Ovary (tissue), 3 donors: ENCODE results near the gene COBL.

Experiments used
- POLR2A ChIP-seq: fragments of 450-650 bp; IDR thresholded peaks from one replicate; pipeline ENCODE4 v1.6.1; 2017; ENCODE audit warnings: antibody characterized with exemption, mild to moderate bottlenecking, moderate library complexity
- TF ChIP-seq, protein P1 (sequence below), 3 donors: fragments of 450-650 bp in 2 of 3; fragments of 200-600 bp in 1 of 3; IDR thresholded peaks; one replicate each; pipeline versions ENCODE4 v1.5.1 to v1.8.0; 2016 to 2022; ENCODE audit warnings: antibody characterized with exemption in 3 of 3, mild to moderate bottlenecking in 1 of 3
- donor health status: DM: no; HTN: no; CAD: no.

DNA sequence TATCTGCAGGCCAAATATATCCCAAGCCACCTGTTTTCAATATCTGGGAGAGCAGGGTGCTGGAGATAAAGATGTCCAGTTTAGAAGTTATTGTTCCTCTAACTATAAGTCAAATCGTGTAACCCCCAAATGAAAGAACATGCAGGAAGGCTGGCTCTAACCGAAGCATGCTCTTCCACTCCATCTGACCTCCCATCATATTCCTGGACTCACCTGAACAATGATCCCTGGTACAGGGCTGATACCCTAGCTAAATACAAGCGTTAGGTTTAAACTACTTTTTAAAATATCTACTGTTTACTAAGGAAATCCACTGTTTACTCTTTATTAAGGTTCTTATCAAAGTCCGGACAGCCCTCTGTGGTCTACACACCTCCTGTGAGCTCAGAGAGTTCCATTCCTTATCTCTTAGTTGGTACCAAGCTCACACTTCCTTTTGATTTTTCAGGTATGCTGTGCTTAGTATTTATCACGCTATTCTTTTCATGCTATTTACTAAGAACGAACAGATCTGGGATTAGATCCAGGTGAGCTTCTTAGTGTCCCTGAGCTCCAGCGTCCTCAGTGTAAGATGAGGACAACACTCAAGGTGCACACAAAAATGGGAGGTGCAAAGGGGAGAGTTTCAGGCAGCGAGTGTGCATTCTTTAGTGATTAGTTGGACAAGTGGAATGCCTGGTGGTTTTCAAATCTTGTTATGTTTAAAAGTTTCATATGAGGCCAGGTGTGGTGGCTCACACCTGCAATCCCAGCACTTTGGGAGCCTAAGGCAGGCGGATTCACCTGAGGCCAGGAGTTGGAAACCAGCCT lies 23.6 kb upstream of the COBL start:
- TF ChIP-seq, protein P1, sequence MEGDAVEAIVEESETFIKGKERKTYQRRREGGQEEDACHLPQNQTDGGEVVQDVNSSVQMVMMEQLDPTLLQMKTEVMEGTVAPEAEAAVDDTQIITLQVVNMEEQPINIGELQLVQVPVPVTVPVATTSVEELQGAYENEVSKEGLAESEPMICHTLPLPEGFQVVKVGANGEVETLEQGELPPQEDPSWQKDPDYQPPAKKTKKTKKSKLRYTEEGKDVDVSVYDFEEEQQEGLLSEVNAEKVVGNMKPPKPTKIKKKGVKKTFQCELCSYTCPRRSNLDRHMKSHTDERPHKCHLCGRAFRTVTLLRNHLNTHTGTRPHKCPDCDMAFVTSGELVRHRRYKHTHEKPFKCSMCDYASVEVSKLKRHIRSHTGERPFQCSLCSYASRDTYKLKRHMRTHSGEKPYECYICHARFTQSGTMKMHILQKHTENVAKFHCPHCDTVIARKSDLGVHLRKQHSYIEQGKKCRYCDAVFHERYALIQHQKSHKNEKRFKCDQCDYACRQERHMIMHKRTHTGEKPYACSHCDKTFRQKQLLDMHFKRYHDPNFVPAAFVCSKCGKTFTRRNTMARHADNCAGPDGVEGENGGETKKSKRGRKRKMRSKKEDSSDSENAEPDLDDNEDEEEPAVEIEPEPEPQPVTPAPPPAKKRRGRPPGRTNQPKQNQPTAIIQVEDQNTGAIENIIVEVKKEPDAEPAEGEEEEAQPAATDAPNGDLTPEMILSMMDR (IDR thresholded peaks at IDR 0.05), result no peak
- TF ChIP-seq POLR2A, result no peak
